Activated CD4-positive, alpha-beta T cell treated with anti-CD3 and anti-CD28 coated beads, Interleukin-2, amount 50 U/mL, for 24 hours (primary cell): ENCODE results near the gene POU3F1.
"Not testable (repeated sequence)": the region's sequence is repeated elsewhere in the genome, so short reads cannot be mapped to it uniquely, and the experiment has no call there.

Experiments
- DNase-seq, 2 donors: peaks; one replicate each; pipeline ENCODE4 v3.0.0-alpha.2; 2020; ENCODE audit warnings: low read depth in 1 of 2, low spot score in 1 of 2

The POU3F1 gene

DNA sequence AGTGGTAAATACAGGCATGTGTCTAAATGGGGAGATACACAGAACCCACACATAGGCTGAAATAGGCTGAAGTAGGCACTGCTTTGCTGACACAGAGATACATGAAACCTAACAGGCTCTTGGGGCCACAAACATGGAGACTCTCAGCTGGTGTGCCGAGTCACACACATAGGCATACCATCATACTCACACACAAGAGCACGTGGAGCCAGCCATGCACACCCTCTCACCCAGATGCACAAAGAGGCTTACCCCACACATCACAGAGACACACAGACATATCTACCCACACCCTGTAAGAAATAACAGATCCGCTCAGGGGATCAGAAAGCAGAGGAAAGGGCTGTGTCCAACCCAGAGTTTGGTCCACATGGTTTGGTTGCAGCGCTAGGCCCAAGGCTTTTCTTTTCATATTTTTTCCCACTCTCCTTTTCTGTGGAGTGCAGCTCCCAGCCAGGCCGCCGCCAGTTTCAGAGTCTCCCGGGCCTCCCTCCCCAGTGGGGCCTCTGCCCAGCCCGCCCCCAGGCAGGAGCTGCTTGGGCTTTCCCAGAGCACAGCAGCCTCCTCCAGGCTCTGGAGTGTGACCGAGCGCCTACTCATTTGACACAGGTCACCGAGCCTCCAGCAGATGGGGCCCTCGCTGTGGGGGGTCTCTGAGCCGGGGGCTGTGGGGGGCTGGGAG lies 3.9 kb upstream of the POU3F1 start:
- no peak for DNase-seq

DNA sequence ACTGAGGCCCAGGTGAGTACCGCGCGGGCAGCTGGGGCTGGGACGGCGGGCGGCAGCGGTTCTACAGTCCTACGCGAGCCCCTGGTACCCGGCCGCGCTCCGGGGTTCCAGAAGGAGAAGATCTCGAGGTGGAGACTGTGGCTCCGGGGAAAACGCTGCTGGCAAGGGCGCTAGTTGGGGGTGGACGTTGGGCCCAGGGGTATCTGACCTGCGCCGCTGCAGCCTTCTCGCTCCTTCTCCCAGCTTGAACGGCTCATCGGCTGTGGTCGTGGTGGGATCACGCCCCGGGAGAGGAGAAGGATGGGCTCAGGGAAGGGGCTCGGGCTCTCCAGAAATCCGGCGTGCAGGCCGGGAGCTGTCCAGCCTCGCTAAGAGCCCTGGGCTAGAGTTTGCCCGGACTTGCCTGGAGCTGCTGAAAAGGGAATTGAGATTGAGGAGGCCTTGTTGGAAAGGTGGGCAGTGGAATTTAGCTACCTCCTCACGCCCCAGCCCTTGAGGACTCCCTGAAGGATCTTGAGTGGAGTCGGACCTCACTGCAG lies 1.1 kb upstream of the POU3F1 start:
- DNase-seq: no peak

DNA sequence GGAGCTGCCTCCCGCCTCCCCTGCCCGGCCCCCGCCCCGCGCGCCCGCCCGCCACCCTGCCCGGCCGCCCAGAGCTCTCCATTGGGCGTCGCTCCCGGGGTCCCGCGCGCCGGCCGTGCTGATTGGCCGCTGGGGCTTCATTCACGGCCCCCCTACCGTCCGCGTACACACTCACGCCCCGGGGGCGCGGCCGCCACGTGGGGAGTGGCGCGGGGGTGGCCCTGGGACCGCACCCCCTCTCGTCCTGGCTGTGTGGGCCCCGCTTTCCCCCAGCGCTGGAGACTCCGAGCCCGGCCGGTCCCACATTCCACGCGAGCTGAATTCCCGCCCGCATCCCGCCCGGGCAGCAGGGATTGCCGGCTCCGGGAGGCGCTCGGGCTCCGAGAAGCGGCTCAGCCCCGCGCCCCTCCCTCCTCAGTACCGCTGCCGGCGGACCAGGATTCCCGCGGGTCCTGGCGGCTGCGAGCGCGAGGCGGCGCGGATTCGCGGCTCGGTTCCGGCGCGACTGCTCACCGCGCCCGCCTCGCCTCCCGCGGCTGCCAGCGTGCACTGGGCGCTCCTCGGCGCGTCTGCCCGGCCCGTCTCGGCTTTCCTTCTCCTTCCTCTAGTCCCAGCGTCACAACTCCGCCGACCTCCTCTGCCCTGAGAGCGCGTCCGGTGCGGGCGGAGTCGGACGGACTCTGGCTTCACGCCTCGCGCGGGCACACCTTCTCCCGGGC lies 450 bp upstream of the POU3F1 start:
- DNase-seq: peak; percentile 57 to 74

DNA sequence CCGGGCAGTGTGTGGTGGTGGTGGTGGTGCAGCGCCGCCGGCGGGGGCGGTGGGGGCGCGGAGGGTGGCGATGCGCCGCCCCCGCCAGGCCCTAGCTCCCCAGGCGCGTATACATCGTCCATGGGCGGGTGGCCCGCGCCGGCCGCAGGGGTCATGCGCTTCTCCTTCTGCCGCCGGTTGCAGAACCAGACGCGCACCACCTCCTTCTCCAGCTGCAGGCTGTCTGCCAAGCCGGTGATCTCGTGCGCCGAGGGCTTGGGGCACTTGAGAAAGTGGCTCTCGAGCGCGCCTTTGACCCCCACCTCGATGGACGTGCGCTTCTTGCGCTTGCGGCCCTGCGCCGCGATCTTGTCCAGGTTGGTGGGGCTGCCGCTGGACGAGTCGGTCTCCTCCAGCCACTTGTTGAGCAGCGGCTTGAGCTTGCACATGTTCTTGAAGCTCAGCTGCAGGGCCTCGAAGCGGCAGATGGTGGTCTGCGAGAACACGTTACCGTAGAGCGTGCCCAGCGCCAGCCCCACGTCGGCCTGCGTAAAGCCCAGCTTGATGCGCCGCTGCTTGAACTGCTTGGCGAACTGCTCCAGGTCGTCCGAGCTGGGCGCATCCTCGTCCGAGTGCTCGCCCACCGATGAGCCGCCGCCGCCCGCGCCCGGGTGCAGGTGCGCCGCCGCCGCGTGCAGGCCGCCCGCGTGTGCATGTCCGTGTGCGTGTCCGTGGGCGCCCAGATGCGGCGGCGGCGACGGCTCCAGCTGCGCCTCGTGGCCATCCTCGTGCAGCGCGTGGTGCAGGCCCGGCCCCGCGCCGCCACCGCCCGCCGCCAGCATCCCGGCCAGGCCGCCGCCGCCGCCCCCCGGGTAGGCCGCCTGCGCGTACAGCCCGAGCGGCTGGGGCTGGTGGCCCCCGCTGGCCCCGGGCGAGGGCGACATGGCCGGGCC lies 926 bp downstream of the POU3F1 start:
- no peak for DNase-seq

DNA sequence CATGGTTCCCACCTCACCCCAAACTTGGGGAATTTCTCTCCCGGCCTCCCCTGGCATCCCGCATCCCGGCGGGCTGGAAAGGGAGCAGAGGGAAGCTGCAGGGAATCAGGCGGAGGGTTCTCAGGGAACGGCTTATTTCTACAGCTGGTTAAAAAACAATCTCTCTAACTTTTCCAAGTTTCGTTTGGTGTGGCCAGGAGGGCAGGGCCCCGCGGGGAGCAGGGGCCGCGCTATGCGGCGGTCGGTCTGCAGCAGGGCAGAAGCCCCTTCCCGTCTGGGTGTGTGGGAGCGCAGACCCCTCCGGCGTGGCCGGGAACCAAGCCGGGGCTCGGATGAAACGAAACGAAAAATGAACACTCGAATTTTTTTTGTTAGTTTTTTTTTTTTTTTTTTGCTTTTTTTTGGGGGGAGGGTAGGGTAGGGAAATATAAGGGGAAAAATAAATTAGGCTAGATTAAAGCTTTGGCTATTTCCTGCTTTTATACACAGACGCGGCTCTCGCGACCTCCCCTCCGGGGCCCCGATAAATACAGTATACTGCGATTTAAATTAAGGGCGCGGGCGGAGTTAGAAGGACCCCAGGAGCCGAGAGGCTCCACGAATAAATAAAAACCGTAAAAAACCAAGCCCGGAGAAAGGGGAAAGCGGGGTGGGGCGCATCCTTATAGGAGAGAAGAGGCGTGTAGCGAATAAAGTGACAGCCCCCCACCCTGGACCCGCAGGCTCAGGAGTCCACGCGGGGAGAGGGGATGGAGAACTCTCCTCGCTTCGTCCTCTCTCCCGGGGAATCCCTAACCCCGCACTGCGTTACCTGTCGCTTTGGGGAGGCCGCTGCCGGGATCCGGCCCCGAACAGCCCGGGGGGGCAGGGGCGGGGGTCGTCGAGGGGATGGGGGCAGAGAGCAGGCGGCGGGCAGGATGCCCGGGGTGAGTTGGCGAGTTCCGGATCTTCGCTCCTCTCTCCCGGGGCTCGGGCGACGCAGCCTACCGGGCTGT lies 2.1 kb downstream of the POU3F1 start:
- DNase-seq: no peak

DNA sequence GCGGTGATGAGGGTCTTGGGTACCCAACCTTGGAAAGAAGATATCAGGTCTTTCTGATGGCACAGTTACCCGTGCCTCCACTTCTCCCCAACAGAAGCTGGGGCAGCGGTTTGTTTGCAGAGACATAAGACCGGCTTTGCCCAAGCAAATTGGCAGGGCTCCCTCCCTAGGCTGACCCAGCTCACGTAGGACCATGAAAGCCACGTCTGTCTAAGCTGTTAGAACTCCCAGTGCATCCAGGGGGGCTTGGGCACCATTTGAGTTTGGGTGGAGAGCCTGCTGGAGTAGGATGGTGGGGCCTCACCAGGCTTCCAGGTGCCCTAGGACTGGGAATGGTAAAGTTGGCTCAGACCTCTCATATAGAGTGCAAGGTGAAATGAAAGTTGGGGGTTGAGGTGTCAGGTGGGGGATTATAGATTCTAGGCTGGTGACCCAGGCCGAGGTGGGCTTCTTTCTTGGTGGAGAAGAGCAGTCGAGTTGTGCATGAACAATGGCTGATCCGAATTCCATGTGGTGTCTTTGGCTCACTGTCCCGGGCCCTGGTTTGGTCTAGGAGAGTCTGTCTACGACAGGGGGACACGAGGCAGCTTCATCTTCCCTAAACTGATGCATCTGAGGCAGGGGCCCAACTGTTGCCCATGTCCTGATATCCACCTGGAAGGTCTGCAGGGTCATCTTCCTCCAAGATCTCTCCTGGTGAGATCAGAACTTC lies 3.4 kb downstream of the POU3F1 start:
- no peak for DNase-seq

DNA sequence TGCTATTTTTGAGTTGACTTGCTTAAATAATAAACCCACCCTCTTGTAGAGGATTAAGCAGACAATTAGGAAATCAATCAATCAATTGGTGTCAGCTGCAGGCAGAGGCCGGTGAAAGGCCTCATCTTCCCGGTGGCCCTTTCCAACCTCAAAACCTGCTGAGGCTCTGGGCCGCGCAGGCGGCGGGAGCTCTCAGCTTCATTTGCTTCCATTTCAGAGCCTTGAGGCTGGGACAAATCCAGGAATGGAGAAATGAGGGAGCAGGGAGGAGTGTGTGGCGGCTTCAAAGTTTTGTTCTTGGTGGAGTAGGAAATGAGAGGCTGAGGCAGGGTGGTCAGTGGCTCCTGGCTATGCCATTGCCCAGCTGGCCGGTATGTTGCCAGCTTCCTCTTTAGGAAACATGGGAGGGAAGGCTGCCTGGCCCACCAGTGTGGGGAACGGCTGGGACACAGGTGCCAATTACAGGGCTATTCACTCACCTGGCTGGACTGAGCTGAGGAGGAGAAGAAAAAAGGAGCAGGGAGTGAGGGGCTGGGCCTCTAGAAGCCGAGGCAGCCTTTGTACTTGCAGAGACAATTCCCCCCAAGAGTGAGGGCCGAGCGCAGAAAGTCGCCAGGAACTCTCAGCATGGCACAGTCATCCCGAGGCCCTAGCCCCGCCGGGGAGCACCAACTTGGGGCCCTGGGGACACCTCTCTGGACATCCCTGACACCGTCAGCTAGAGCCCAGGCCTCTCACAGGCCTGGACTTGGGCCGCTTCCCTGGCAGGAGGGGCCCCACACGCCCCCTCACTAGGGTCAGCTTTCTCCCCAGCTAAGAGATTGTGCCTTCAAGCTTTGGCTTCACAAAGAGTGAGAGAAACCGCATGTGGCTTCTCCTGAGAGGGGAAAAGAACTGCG lies 4.4 kb downstream of the POU3F1 start:
- no peak for DNase-seq

DNA sequence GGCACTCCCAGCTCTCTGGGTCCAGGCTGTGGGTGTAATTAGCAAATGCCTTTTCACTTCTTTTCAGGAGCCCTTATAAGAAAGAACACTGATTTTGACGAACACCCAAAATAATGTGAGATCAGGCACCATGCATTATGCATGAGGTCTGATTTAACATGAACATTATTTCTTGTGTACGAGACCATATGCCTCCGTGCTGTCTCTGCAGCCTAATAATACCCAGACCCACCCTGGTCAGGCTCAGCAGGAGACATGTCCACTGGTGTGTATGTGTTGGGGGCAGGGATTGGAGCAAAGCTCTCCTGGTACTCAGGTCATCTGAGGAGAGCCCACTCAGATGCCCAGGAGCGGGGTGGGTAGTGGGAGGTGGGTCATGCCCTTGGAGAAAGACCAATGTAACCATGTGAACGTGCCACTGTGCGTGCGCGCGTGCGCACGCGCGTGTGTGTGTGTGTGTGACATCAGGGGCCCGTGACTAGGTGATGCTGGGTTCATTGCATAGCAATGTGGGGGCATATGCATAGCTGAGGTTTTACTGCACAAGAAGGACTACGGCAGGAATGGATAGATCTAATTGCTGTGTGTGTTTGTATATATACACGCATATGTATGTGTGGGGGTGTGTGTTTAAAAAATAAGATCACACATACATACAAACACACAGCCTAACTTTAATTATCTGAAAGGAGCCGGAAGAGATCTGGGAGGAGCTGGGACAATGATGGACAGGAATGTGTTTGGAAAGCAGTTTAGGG lies 7.1 kb downstream of the POU3F1 start:
- DNase-seq: no peak

DNA sequence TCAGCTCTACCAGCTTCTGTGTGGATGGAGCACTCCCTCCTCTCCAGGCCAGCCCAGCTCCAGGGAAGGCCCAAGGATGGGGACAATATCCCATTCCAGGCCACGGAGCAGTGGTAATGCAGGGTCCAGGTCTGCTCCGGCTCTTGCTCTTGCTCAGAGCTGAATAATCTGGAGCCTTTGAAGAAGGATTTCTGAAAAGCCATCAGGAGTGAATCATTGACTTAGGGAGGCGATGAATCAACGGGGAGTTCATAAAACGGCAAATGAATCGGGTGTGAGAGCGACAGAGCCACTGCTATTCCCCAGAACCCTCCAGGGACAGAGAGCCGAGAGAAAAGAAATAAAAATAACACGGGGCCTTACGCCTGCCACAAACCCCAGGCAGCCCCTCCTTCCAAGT lies 7.7 kb downstream of the POU3F1 start:
- DNase-seq: no peak

DNA sequence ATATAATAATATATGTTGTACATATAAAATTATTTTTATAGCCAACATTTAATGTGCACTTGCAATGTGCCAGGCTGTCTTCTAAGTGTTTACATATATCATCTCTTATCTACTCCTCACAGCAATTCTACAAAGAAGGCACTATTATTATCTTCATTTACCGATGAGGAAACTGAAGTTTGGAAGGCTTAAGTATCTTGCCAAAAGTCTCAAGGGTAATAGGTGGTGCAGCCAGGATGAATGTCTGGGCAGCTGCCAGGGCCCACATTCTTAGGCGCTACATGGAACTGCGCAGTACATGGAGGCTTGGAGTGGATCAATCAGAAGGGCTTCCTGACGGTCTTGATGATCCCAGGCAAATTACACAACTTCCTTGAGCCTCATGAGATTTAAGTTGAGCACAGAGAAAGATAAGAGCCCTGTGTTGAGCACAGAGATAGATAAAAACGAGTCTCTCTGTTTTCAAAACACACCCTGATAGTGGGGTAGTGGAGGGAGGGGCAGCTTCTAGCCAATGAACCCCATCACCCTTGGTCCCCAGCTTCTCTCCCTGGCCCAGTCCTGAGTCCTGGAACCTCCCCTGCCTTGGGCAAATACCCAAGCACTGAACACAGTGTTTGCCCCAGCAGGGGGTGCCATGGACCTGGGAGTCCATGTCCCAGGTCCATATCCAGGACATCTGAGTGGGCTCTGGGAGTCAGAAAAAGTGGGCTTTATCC lies 9.2 kb downstream of the POU3F1 start:
- DNase-seq: no peak

DNA sequence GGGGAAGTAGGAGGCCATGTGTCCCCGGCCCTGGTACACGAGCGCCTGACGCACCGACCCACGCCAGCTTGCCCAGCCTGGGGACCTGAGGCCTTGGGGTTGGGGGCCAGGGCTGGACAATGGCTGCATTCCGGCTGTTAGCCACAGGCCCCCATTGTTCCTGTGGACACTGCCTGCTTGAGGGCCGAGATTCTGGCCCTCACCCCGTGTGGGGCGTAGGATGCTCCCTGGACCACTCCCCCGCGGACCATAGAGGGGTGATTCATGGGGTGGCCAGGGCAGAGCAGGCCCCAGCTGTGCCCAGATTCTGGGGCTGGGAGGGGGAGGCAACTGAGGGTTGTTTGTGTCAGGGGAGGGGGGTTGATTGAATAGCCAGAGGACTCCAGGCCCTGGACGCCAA lies 11.7 kb downstream of the POU3F1 start:
- no peak for DNase-seq

DNA sequence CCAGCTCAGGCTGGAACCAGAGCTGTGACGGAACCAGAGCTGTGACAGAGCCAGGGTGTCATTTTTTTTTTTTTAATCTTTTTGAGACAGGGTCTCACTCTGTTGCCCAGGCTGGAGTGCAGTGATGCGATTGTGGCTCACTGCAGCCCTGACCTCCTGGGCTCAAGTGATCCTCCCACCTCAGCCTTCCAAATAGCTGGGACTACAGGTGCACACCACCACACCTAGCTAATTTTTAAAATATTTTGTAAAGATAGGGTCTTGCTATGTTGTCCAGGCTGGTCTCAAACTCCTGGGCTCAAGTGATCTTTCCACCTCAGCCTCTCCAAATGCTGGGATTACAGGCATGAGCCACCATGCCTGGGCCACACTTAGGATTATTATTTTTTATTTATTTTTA lies 13.6 kb downstream of the POU3F1 start:
- not testable (repeated sequence) for DNase-seq

DNA sequence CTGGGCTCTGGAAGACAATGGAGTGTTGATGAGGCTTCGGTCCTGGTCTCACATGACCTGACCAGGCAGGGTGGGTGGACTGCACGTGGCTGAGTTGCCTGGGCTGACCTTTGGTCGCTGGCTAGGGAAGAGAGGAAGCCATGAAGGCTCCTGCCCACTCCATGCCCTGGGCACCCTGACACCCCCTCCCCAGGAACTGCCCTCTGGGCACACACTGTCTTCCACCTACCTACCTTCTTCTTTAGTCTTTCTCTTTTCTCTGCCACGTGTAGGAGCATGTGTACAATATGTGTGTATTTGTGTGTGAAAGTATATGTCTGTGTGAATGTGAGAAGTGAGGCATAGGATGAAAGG lies 15.1 kb downstream of the POU3F1 start:
- no peak for DNase-seq

DNA sequence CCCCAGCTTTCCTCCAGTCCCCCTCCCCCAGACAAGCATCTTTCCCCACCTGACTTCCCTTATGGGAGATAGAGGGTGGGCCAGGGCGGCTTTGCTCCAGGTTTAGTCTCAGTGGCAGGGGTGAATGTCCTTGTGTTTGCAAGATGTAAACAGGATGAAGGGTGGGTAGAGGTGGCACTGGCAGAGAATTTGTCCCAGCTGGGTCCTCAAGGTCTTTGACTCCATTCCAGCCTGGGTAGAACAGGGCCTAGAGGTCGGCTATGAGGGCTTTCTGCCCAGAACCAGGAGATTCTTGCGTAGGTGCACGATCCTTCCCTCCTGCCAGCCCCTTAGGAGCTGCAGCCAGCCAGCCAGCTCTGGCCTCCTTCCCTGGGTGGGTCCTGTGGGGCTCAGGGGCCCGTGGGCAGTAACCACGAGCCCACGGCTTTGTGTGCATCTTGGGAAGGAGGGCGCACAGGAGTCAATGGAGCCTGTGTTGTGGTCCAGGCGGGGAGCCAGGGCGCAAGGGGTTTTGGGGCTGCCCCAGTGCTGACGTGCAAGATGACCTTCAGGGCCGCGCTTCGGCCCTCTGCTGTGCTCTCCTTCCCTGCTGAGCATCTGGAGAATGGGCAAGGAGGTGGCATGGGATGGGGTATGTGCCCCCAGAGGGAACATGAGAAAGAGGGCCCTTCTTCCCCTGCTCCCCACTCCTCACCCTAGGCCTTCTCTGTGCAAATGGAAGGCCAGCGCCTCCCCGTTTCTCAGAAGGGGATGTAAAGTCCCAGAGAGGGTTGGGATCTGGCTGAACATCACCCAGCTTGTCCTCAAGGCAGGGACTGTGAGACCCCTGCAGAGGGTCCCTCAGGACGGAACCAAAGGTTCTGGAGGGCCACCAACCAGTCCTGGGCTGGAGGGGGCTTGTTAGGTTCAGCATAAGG lies 15.7 kb downstream of the POU3F1 start:
- DNase-seq: no peak

DNA sequence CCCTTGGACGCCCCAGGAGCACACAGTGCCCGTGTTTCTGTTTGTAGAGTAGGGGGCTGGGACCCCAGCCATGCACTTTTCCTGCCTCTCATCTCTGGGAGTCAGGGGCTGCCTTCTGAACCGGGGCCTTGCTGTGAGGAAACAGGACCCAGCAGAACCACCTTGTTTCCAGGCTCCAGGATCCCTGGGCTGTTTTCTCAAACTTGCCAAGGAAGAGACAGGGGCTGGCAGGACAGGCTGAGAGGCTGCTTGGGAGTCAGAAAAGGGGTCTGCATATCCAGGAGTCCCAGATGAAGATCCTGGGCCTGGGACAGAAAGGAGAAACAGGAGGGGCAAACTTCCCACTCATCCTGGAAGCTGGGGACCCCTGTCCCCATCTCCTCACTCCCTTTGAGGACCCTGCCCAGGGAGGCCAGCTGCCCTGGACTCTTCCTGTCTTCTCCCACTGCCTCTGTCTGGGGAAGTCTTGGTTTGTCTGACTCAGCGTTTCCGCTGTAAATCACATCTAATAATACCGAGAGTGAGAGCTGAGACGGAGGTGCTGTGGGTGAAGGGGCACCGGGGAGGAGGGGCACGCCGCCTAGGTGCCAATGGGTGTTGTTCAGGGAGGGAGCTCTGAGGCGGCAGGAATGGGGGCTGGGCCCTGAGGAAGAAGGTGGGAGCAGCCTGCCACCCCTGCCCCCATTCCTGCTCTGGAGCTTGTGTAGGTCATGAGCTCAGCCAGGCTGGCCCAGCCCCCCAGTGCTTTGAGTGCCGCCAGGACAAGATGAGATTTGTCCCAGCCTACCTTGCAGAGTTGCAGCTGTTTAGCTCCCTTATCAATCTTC lies 16.7 kb downstream of the POU3F1 start:
- peak in 1 of 2 donors; percentile 83 for DNase-seq
